VCaP (cell line): ENCODE data around the gene RALGAPA2.

Source experiments
- H3K27ac ChIP-seq: fragments of 450-650 bp; 2 replicates; pipeline ENCODE4 v1.5.1; 2017
- CTCF ChIP-seq: fragments of 450-650 bp; conservative IDR thresholded peaks from 2 replicates; pipeline ENCODE4 v1.5.1; 2017; ENCODE audit warnings: mild to moderate bottlenecking, moderate library complexity

The RALGAPA2 gene

GRCh38 chr20:20375862-20376261 lies 336.6 kb downstream of the RALGAPA2 start:
- H3K27ac ChIP-seq: no peak overlapping the region
- no peak for TF ChIP-seq CTCF

GRCh38 chr20:20373091-20373571 lies 339.3 kb downstream of the RALGAPA2 start:
- TF ChIP-seq CTCF: no peak

GRCh38 chr20:20371681-20372080 lies 340.8 kb downstream of the RALGAPA2 start:
- TF ChIP-seq CTCF: no peak
- no peak overlapping the region for H3K27ac ChIP-seq

More at GRCh38 chr20:20373091-20373571, 339.3 kb downstream of the RALGAPA2 start:
- no peak overlapping the region for H3K27ac ChIP-seq

- H3K27ac ChIP-seq: no peak overlapping the region
- TF ChIP-seq CTCF: no peak
Observed at GRCh38 chr20:20371083-20371482, 341.4 kb downstream of the RALGAPA2 start.

- H3K27ac ChIP-seq: peak overlapping the region; percentile 93
- TF ChIP-seq CTCF: no peak
Observed at GRCh38 chr20:20370094-20370575, 342.3 kb downstream of the RALGAPA2 start.

GRCh38 chr20:20369250-20370093 lies 343.0 kb downstream of the RALGAPA2 start:
- peak; percentile 78 for TF ChIP-seq CTCF
- peak overlapping the region; percentile 93 for H3K27ac ChIP-seq

GRCh38 chr20:20368418-20369249 lies 343.8 kb downstream of the RALGAPA2 start:
- H3K27ac ChIP-seq: peak overlapping the region; percentile 93
- TF ChIP-seq CTCF: no peak
